HEK293T (cell line): ENCODE results near the gene DENND6A.

Experiments used
- BHLHE40 ChIP-seq: fragments of 450-650 bp; IDR thresholded peaks from 2 replicates; pipeline ENCODE4 v1.6.1; 2016; ENCODE audit warnings: mild to moderate bottlenecking, moderate library complexity, borderline replicate concordance
- FOXK2 ChIP-seq: fragments of 450-650 bp; IDR thresholded peaks from 2 replicates; pipeline ENCODE4 v1.6.1; 2016; ENCODE audit warnings: mild to moderate bottlenecking
- FOXM1 ChIP-seq: fragments of 450-650 bp; IDR thresholded peaks from 2 replicates; pipeline ENCODE4 v1.6.1; 2017; ENCODE audit warnings: mild to moderate bottlenecking, borderline replicate concordance

- TF ChIP-seq FOXM1 (no peak), BHLHE40 (no peak), FOXK2 (no peak)
These were observed 17.3 kb downstream of the DENND6A start for GRCh38 chr3:57675530-57675929.
